HG02870 (cell line): Measurements from ENCODE around the gene STAMBPL1.
"Not testable (repeated sequence)": the region's sequence is repeated elsewhere in the genome, so short reads cannot be mapped to it uniquely, and the experiment has no call there.

Source experiments
- ATAC-seq: cut with Tn5 transposase; IDR thresholded peaks from one replicate; pipeline ENCODE4 v1.9.1; 2021; ENCODE audit warnings: mild to moderate bottlenecking, moderate library complexity; ENCODE audit not compliant: unreplicated experiment

STAMBPL1 gene

DNA sequence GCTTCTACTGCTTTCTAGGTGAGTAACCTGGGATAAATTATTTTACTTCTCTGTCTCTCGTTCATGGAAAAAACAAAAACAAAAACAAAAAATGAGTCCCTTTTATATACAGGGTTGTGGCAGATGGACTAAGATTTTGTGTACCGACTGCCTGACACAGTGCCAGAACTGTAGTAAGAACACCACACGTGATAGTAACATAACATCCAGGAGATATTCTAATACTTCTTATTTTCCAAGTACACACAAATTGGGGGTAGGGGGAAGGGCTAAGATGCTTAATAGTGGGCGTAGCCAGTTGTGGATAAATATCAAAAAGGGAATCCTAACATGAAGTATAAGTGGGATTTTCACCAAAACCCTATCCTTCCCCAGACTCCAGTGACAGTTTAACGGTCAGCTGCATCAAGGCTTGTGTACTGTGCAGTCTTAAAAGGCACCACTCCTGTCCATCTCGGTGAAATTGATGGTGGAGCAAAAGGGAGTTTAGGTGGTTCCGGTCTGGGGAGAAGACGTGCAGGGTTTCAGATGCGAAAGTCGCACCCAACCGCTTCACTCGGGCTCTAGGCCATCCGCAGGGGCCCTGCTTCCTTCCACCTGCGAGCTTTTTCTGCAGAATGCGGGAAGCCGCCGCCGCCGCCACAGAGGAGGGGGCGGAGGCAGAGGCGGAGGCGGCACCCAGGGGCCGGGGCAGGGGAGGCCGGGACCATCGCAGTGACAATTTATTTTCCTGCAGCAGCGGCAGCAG is at the start of gene STAMBPL1:
Gene STAMBPL1 (plus strand): TSS at position 712 of the 748 bp plus-strand sequence. CDS start 21,464 bp downstream, outside the sequence.
- ATAC-seq: peak; percentile 48

DNA sequence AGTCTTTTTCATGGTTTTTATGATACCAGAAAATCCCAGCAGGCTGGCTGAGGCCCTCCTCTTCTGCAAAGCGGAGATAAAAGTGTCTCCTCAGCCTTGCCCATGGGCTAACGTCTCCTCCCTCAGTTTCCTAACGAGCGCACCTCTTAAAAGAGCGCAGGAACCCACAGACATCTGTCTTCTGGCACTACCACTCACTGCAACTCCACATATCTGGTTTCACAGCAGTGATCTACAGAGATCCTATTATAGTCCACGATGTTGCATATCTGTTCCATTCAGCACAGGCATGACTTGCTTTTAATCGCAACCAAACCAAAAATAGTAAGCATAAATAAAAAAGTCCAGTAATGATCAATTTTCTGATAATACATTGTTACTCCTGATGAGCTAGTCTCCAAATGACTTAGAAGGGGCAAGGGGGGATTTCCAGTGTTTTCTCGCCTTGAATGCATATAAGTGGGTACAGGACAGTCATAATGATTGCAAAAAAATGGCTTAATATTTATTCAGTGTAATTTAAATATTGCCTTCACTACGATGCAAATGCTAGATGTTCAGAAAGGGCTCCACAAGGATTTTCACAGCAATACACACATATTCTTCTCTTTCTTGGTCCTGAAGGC is 49.3 kb upstream of the STAMBPL1 start:
- no peak for ATAC-seq

DNA sequence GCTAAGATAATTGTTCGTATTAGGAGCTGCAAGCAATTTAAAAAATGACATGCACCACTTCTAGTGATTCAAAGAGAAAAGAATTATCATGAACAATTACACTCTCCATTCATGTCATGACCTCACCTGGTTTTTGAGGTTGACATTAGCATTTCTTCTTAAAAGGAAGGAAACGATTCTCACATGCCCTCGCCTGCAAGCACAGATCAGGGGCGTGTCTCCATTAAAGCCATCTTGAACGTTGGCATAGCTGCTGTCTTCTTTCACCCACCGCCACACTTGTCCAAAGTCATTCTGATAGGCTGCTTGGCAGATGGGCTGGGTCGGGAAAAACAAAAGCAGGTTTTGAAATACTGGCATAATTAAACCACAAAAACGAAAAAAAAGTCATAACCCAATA is 48.3 kb upstream of the STAMBPL1 start:
- no peak for ATAC-seq

DNA sequence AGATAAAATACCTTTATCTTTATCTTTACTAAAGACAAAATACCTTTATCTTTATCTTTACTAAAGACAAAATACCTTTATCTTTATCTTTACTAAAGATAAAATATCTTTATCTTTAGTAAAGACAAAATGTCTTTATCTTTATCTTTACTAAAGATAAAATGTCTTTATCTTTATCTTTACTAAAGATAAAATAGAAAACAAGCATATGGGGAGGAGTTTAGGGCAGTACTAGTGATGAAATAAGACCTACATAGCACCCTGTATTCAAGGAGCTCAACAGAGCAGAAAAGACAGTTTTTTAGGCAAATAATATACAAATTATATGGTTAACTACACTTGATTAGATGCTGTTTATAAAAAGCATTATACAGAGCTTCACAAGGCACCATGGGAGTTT is 47.7 kb upstream of the STAMBPL1 start:
- no peak for ATAC-seq

DNA sequence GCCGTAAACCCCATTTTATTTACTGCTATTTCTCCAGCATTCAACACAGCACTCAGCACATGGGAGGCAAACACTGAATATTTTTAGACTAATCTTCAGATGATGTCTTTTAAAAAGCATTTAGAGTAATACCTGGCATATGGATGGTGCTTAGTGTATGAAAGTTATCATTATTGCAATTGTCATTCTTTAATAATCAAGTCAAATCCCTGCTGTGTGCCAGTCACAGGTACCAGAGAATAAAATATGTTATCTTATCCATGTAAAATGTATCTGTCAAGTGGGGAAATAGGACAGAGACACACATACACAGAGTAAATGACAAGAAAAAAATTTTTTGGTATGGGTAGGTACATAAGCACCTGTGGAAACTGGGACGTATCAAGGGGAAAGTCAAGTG is 46.9 kb upstream of the STAMBPL1 start:
- no peak for ATAC-seq

DNA sequence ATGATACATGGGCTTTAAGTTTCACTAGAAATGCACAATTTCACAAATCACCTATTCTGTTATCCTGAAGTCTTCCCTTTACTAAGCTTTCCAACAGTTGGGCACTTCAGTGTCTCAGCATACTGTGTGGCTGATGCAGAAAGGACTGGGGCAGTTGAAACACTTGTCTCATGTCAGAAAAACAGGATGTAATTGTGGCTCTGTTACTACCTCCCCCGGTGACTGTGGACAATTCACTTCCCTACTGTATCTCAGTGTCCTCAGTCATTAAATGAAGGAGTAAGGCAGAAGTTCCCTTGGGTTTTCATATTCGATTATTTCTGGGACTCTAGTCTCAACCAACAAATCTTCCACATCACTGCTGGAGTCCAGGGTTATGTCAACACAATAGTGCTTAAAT is 46.3 kb upstream of the STAMBPL1 start:
- no peak for ATAC-seq

DNA sequence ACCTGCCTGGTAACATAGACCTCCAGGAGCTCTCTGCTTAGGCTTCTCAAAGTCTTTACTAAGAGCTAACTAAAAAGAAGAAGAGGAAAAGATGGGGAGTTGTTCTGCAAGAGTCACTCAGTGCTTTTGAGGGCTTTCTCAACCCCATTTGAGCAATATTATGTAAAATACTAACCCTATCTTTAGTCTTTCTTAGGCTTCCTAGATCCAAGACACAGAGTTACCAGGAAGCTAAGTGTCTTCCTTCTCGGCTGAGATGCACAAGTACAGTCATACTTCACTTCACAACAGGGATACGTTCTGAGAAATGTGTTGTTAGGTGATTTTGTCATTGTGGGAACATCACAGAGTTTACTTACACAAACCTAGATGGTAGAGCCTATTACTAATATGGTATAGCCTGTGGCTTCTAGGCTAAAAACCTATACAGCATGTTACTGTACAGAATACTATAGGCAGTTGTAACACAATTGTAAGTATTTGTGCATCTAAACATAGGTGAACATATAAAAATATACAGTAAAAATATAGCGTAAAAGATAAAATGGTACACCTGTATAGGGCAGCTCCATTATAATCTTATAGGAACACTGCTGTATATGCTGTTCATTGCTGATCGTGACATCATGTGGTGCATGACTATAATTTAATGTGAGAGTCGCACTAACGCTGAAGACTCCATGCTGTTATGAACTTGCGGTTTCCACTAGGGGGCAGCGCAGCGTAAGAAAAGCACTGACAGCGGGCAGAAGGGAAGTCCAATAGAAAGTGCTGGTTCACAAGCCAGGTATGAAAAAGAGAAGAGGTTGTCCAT is 44.7 kb upstream of the STAMBPL1 start:
- peak; percentile 62 for ATAC-seq

DNA sequence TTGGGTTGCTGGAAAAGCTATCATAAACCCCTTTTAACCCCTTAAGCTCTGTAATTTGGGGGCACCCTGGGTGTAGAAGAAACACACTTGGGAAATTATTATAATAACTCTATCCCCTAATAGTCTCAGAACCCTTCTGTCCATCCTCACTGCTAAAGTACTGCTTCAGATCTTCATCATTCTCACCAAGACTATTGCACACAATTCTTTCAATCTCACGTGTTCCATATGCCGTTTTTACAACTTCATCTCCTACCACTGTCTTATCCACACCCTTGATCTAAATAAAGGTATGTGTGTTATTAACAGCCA is 44.2 kb upstream of the STAMBPL1 start:
- no peak for ATAC-seq

DNA sequence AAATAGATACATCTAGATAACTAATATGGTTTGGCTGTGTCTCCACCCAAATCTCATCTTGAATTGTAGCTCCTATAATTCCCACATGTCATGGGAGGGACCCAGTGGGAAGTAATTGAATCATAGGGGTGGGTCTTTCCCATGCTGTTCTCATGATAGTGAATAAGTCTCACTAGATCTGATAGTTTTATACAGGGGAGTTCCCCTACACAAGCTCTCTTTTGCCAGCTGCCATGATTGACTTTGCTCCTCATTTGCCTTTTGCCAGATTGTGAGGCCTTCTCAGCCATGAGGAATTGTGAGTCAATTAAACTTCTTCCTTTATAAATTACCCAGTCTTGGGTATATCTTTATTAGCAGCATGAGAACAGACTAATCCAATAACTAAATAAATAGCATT is 42.4 kb upstream of the STAMBPL1 start:
- not testable (repeated sequence) for ATAC-seq

DNA sequence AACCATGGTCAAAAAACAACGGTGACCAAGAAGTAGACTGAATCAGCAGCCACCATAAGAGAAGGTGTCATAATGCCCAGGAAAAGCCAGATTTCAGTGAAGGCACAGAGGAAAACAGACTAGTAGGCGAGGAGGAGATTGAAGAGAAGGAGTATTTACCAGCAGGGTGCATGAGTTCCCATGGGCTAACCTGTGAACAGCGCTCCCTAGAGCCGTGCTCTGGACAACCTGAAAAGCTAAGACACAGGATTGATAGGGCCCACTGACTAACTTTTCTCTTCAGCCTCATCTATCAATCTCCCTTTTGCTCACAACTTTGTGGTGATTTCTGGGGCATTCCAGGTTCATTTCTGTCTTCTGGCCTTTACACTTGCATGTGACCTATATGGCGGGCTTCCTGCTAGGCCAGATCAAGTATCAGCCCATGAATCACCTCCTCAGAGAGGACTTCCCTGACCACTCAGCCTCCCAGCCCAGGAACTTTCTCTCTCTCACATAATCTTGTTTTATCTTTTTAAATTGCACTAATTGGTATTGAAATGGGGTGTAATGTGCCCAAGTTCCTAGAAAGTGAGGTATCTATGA is 41.2 kb upstream of the STAMBPL1 start:
- no peak for ATAC-seq

DNA sequence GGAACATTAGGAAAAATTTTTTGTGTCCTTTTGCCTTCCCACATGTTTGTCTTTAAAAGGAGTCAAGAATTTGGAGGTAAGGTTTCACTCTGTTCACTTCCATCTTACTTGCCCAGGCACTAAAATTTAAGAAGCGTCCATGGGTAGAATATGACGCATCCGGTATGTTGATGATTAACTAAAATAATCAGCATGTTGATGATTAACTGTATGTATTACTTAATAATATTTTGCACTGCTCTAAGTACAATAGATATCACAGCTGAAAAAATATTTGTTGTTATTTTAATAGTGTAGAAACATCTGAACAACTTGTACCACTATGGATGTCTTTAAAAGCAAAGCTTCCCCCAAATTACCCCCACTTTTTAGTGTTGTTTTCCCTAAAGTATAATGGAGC is 39.9 kb upstream of the STAMBPL1 start:
- no peak for ATAC-seq

DNA sequence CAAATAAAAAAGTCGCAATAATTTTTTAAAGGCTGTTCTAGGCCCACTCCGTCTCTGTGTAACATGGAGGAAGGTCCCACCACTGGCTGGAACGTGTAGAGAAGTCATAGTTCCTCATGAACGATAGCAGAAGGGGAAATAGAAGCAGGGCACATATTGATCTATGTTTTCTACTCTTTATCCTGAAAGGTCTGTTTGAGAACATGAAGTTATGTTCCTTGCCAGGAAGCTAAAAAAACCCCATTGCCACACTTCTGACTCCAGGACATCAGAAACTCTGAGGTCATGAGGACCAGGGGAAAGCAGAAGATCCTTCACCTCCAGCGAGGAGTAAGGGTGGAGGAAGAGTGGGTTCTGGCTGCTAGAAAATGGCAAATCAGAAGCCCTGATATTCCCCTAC is 39.2 kb upstream of the STAMBPL1 start:
- ATAC-seq: no peak

DNA sequence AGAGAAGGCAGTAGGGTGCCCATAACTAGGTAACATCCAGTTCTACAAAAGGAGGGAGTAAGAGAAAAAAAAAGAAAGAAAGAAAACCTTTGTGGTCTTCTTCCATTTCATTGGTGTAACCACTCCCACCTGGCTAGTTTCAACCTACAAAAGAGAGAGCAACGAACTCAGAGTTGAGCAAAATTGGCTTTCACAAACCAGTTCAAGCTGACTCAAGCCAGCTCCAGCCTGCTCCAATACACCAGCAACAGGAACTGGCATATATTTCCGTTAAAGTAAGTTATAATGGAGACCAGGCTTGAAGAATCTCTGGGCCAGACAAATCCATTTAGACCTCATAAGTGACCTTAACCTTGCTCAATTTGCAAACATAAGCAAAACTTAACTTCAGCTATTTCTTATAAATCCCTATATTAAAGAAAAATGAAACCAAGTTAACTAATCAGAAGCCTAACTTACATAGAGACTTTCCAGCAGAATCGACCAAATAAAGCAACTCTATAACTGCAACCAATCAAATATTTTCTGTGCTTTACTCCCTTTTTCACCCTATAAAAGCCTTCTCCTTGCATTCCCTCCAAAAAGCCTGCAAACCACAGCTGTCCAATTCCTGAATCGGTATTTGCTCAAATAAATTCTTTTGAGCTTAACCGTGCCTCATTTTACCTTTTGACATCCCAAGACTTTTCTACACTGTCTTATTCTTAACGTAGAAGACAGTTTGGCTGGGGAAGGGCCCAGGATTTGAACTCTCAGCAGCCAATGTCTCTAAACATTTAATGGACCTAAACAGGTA is 38.5 kb upstream of the STAMBPL1 start:
- no peak for ATAC-seq

DNA sequence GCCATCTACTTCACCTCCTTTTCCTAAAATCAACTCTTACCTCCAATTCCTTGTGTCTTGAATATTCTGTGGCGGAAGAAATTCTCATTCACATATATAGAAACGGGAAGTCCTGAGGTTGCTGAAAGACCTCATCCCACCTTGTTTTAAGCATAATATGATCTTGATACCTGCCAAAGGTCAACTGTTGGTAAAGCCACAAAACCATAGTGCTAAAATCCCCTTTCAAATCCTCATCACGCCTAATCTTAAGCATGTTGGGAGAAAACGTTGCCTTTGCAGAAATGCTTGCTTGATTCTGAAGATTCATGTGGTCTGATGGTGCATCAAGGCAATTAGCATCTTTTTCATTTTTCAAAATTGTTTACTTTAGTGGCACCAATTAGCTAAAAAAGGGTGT is 36.9 kb upstream of the STAMBPL1 start:
- no peak for ATAC-seq

DNA sequence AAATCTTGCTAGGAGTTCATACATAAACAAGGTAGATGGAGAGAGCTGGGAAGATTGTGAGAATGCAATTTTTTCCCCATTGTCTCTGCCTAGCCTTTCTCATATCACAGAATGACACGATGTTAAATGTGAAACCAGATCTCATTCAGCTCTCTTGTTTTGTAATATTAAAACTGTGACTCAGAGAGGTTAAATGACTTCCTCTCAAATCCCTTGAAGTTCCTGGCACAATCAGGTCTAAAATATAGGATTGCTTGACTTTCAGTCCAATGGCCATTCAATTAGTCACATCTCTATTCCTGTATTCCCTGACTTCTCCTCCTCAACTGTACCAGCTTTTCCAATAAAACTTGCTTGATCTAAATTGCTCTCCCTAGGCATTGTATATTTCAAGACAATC is 31.5 kb upstream of the STAMBPL1 start:
- ATAC-seq: no peak

DNA sequence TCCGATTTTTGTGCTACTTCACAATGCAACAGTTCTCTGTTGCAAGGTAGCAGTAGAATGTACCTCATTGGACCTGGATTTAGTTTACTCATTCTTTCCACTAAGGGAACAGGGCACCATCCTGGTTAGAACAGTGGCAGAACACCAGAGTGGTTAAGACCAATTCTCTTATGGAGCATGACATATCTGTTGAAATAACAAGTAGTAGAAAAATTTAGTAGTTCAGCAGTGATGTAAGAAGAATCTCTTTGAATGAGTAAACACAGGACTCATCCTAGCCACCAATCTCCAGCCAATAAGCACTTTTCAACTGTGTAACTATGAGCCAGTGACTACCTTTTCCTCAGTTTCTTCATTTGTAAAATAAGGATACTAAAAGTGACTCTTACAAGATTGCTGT is 30.8 kb upstream of the STAMBPL1 start:
- ATAC-seq: no peak

DNA sequence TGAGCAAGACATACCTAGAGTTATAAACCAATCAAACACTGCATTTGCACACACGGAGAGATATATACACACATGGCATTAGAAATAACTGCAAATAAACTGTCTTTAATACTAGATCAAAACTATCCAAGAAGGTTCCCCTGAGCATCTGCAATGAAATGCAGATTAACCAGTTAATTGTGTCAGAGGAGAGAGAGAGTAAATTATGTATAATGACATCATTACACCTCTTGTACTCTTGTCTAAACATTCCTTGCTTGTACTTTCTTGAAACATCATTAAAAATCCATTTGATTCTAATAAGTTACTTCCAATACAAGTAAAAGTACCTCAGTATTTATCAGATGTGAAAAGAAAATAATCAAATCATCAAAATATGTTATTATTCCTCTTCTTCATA is 29.3 kb upstream of the STAMBPL1 start:
- ATAC-seq: no peak

DNA sequence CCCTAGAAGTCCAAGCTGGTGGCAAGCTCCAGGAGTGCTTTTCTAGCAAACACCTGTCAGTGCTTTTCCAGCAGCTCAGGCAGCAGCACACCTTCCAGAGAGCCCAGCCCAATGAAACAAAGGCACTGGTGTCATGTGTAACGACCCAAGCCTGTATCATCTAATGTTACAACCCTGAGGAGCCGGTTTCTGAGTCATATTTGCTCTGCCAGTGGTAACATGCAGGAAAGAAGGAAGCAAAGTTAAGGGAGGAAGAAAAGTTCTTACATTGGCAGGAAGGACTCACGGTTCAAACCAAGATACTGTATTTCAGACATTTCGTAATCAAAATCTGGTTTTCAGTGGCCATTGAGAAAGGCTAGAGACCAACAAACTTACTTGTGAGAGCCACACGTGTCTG is 28.3 kb upstream of the STAMBPL1 start, which contains the start of gene ANKRD22:
Gene ANKRD22 (minus strand): TSS at position 139 of the 400 bp plus-strand sequence. CDS start 237 bp downstream, outside the sequence.
- no peak for ATAC-seq

DNA sequence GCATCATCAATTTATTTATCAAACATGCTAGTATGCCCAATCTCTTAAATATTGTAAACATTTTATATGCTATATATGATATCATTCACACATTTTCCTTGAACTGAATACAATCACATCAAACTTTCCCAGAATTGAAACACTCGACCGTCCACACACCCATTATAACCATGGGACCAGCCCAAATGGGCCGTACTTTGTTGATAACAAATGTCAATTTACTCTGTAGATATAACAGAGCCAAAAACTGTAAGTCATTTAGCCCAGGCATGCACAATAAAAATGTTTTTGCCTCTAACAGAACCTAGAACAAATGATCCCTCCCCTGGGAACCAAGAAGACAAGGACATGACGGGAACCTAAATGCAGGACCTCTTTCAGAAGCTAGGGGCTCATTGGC is 27.7 kb upstream of the STAMBPL1 start:
- ATAC-seq: no peak

DNA sequence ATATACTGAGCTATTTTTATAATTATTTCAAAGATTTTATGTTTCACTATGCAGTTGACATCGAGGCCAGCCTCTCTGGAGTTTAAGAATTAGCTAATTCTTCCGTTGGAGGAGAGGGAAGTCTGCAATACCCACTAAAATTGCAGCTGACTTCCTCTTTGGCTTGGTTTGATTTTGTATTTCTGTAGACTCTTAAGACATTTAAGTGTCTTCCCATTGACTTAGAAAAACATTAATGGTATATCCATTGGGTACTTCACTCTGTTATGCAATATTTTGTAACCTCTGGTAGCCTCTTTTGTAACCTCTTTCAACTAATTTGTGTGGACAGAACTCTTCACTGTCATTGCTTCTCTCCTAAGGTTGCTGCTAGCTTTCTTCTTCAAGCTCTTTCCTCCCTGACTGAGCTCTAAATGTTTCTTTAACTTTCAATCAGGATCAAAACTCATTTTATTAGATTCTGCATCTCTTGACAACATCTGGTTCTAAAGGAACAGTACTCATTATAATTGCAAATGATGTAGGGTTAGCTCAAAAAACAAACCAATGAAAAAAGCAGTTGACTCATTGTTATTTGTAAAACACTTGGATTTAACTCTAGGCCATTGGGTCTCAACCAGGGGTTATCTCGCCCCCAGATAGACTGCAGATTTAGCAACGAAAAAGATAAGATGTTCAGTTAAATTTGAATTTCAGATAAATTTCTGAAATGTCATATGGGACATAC is 26.7 kb upstream of the STAMBPL1 start:
- ATAC-seq: no peak
